Stomach (tissue), 9 donors: ENCODE measurements around the gene MAP3K14. TPM values are rescaled to one million over a fixed set of nuclear protein-coding genes. Genes with fewer than 3 reads are reported as not detected.

Experiments used
- DNase-seq, 2 donors: peaks; one replicate each; pipeline versions ENCODE4 v3.0.0 to v3.0.0-alpha.2; 2013 to 2019
- H3K27ac ChIP-seq, 5 donors: fragments of 200-600 bp in 4 of 5; sonication (generic) in 4 of 5; one replicate each; pipeline ENCODE4 v1.5.1; 2013 to 2019; ENCODE audit warnings: mild to moderate bottlenecking in 1 of 5, moderate library complexity in 1 of 5
- H3K27me3 ChIP-seq, 3 donors: fragments of 200-600 bp; sonication (generic); one replicate each; pipeline ENCODE4 v1.5.1; 2017 to 2019; ENCODE audit warnings: mixed run types in 1 of 3
- H3K36me3 ChIP-seq, 4 donors: fragments of 200-600 bp; sonication (generic); 1 replicate in 3 of 4; 2 replicates in 1 of 4; pipeline ENCODE4 v1.5.1; 2016 to 2019
- H3K4me1 ChIP-seq, 4 donors: fragments of 200-600 bp; sonication (generic); one replicate each; pipeline ENCODE4 v1.5.1; 2016 to 2019
- H3K4me3 ChIP-seq, 4 donors: fragments of 200-600 bp; sonication (generic) in 3 of 4; one replicate each; pipeline ENCODE4 v1.5.1; 2016 to 2019; ENCODE audit warnings: mild to moderate bottlenecking in 1 of 4
- H3K9me3 ChIP-seq, 4 donors: fragments of 200-600 bp; sonication (generic); one replicate each; pipeline ENCODE4 v1.5.1; 2016 to 2019
- EP300 ChIP-seq: sonication (generic); formaldehyde crosslinking; IDR thresholded peaks from one replicate; pipeline ENCODE4 v1.6.1; 2017; ENCODE audit warnings: antibody characterized with exemption
- POLR2A ChIP-seq, 4 donors: fragments of 450-650 bp; IDR thresholded peaks; one replicate each; pipeline ENCODE4 v1.6.1; 2016; ENCODE audit warnings: antibody characterized with exemption in 4 of 4, control low read depth in 2 of 4, mild to moderate bottlenecking in 1 of 4, moderate library complexity in 1 of 4
- POLR2AphosphoS5 ChIP-seq, 3 donors: sonication (generic); formaldehyde crosslinking; IDR thresholded peaks; one replicate each; pipeline ENCODE4 v1.6.1; 2016; ENCODE audit warnings: antibody characterized with exemption in 3 of 3
- WGBS, 5 donors: extraction: QIAGEN DNeasy Blood & Tissue Kit in 3 of 5; methylation state at CpG; one replicate each; pipeline versions ENCODE4 v1.1.5 to v1.1.7; 2013 to 2018; 5-methylcytosine and 5-hydroxymethylcytosine counted together
- intact Hi-C: fragments of 100-400 bp; cut with DNase I; formaldehyde crosslinking; loops from one replicate; pipeline ENCODE4 v1.15.1; 2023; ENCODE audit warnings: low total_unique reads
- polyA plus RNA-seq, 3 donors: library from polyadenylated mRNA; stranded (reverse); fragments of 200-250 nt; gene quantifications; one replicate each; pipeline ENCODE4 v1.2.3, GENCODE V29; 2013
- total RNA-seq, 5 donors: library from RNA; depleted of rRNA; stranded (reverse); fragments of >200 nt; gene quantifications; one replicate each; pipeline versions ENCODE4 v1.1.0 to v1.2.3, GENCODE V29; 2014 to 2016
- TF ChIP-seq, protein P1 (sequence below), 7 experiments: fragments of 450-650 bp in 4 of 7; fragments of 200-600 bp in 3 of 7; sonication (generic) in 3 of 7; IDR thresholded peaks; one replicate each; pipeline ENCODE4 v1.5.1; 2016 to 2019; ENCODE audit warnings: antibody characterized with exemption in 7 of 7, control low read depth in 2 of 7, mild to moderate bottlenecking in 1 of 7
- donor health status: healthy with polysubstance abuse.
- donor health status: Bipolar disorder and iron deficiency.
- donor health status: healthy.

Gene MAP3K14
- total and polyA plus RNA-seq, 8 donors = 1.2 to 17.7 (median 8.1) TPM

DNA sequence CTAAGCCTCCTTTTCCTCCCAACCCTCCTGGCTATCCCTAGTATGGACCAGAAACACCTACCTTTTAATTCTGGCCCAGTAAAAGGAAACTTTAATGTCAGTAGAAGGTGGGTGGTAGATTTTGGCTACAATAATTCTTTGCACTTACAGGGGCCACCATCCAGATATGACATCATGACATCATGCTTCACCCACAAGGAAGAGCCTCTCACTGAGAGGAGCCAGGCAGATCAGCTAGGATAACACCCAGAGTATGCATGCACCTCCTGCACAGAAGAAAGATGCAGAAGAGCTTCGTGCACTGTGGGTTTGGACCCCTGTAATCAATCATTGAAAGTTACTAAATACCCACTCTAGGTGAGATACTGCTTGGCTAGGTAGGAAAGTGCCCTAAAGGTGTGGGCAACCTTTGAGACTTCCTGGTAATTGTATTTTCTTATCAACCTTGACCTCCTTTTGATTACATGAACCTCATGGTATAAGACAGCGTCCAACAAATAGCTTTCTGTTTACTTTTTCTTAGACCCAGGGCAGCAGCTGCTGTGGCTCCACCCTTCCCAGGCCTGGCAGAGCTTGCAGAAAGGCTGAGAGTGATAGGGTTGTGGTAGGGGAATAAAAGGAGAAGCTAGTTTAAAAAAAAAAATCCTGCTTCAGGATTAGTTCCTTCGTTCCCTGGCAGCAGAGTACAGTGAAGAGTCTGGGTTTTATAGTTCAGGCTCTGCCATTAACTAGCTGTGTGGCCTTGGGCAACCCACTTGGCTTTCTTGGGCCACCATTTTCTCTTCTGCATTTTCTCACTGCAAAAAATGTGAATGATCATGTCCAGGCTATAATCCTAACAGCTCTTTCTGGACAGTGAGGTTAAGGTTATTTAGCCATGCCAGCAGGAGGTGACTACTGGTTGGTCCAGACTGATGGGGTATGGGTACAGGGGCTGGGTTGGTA is 6.2 kb downstream of the MAP3K14 start:
- H3K4me3 ChIP-seq = no peak overlapping the region
- TF ChIP-seq, protein P1, sequence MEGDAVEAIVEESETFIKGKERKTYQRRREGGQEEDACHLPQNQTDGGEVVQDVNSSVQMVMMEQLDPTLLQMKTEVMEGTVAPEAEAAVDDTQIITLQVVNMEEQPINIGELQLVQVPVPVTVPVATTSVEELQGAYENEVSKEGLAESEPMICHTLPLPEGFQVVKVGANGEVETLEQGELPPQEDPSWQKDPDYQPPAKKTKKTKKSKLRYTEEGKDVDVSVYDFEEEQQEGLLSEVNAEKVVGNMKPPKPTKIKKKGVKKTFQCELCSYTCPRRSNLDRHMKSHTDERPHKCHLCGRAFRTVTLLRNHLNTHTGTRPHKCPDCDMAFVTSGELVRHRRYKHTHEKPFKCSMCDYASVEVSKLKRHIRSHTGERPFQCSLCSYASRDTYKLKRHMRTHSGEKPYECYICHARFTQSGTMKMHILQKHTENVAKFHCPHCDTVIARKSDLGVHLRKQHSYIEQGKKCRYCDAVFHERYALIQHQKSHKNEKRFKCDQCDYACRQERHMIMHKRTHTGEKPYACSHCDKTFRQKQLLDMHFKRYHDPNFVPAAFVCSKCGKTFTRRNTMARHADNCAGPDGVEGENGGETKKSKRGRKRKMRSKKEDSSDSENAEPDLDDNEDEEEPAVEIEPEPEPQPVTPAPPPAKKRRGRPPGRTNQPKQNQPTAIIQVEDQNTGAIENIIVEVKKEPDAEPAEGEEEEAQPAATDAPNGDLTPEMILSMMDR (IDR thresholded peaks at IDR 0.05) = no peak
- TF ChIP-seq EP300 (no peak), POLR2A (IDR thresholded peaks at IDR 0.05) (no peak), POLR2AphosphoS5 (IDR thresholded peaks at IDR 0.05) (peak; percentile 10 to 83 (median 55))
- 4 to 20% (median 10%) methylated on average over 3 of the region's 3 CpGs for WGBS, 5 donors
- peaks cover 89 to 100% (median 100%) of the 10 kb centered on the region in 4 donors for H3K4me1 ChIP-seq
- no peaks in the 10 kb centered on the region for H3K36me3 ChIP-seq
- intact Hi-C loops = no loop called here
- H3K27me3 ChIP-seq = no peaks in the 10 kb centered on the region
- peak overlapping the region; percentile 96 to 98 (median 96) for H3K27ac ChIP-seq
- peak; percentile 87 to 91 for DNase-seq
- no peaks in the 10 kb centered on the region for H3K9me3 ChIP-seq

DNA sequence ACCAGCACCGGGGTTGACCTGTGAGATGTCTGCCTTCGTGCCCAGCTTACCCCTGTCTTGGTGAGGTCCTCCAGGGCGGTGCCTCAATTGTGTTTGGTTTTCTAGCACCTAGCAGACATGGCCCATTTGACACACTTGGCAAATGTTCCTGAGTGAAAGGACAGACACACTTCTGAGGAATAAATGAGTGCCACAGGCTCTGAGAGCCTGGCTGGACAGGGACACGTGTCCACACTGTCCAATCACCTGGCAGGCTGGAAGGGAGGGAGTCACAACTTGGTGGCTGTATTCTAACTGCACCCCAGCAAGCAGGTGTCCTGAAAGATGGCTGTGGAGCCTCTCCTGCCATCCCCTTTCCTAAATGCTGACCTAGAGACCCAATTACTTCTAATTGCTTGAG is 7.4 kb downstream of the MAP3K14 start:
- no peaks in the 10 kb centered on the region for H3K9me3 ChIP-seq
- no peaks in the 10 kb centered on the region for H3K27me3 ChIP-seq
- H3K4me3 ChIP-seq = no peak overlapping the region
- H3K4me1 ChIP-seq = peaks cover 89 to 100% (median 99%) of the 10 kb centered on the region in 4 donors
- intact Hi-C loops = no loop called here
- WGBS, 5 donors = 39 to 63% (median 48%) methylated on average over 2 to 4 of the region's 4 CpGs
- no peak for TF ChIP-seq EP300
- TF ChIP-seq POLR2A (IDR thresholded peaks at IDR 0.05) = no peak
- TF ChIP-seq POLR2AphosphoS5 (IDR thresholded peaks at IDR 0.05) = no peak
- H3K36me3 ChIP-seq = no peaks in the 10 kb centered on the region
- no peak for DNase-seq
- H3K27ac ChIP-seq = peak overlapping the region; percentile 67 to 98 (median 96)

DNA sequence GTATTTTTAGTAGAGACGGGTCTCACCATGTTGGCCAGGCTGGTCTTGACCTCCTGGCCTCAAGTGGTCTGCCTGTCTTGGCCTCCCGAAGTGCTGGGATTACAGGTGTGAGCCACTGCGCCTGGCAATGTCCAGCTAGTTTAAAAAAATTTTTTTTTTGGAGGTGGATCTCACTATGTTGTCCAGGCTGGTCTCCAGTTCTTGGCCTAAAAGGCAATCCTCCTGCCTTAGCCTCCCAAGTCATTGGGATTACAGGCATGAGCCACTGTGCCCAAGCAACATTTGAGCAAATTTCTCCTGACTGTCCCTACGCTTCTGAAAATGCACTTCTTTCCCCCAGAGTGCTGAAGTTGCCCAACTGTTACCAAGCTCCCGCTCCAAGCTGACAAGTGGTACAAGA is 8.0 kb downstream of the MAP3K14 start:
- Histone ChIP-seq H3K4me3 (no peak overlapping the region), H3K4me1 (peaks cover 84 to 99% (median 95%) of the 10 kb centered on the region in 4 donors), H3K9me3 (no peaks in the 10 kb centered on the region), H3K27me3 (no peaks in the 10 kb centered on the region), H3K36me3 (no peaks in the 10 kb centered on the region), H3K27ac (peak overlapping the region; percentile 67 to 98 (median 96))
- DNase-seq = no peak
- intact Hi-C loops = no loop called here
- TF ChIP-seq, protein P1 (IDR thresholded peaks at IDR 0.05) = no peak
- TF ChIP-seq EP300 = no peak
- 94 to 99% (median 96%) methylated on average over 4 to 5 of the region's 5 CpGs for WGBS, 5 donors

DNA sequence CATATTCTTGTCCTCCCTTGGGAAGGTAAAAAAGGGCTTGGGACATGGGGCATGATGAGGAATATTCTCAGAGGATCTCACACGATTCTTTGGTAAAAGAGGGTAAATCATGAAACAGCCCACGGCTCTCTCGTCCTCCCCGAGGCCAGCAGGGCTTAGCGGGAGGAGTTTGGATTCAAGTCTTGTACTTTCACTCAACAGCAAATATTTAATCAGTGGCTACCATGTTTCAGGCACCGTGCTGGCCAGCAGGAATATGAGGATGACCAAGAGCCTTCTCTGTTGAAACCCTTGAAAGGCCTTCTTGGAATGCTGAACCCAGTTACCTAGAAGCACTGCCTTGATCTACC is 8.8 kb downstream of the MAP3K14 start:
- intact Hi-C loops = no loop called here
- no peaks in the 10 kb centered on the region for H3K9me3 ChIP-seq
- H3K27ac ChIP-seq = peak overlapping the region; percentile 69 to 98 (median 96)
- TF ChIP-seq, protein P1 (IDR thresholded peaks at IDR 0.05) = no peak
- no peak for TF ChIP-seq POLR2A (IDR thresholded peaks at IDR 0.05)
- TF ChIP-seq EP300 = no peak
- TF ChIP-seq POLR2AphosphoS5 (IDR thresholded peaks at IDR 0.05) = no peak
- no peaks in the 10 kb centered on the region for H3K27me3 ChIP-seq
- H3K4me1 ChIP-seq = peaks cover 81 to 99% (median 92%) of the 10 kb centered on the region in 4 donors
- H3K36me3 ChIP-seq = no peaks in the 10 kb centered on the region
- no peak for DNase-seq
- H3K4me3 ChIP-seq = no peak overlapping the region
- WGBS, 5 donors = 22 to 38% (median 30%) methylated on average over 6 of the region's 6 CpGs
